T-helper 1 cell (primary cell): ENCODE measurements around the gene MVB12B.
"Not testable (repeated sequence)": the region's sequence is repeated elsewhere in the genome, so short reads cannot be mapped to it uniquely, and the experiment has no call there.

Experiments used
- DNase-seq, 5 donors: peaks; one replicate each; pipeline ENCODE4 v3.0.0-alpha.2; 2012 to 2020
- total RNA-seq, 4 donors: gene quantifications; one replicate each; lab custom pipeline; 2026; lab: John Stamatoyannopoulos, UW

MVB12B gene
- 7.1 to 15.1 (median 10.6) reads per million in 4 donors for total RNA-seq

GRCh38 chr9:126326228-126327005, at the start of gene MVB12B:
MVB12B (plus strand) TSS chr9:126326829; CDS start chr9:126326930, 101 bp downstream.
- peak; percentile 8 to 63 (median 30) for DNase-seq

GRCh38 chr9:126283799-126284465, 42.7 kb upstream of the MVB12B start:
- no peak for DNase-seq

- DNase-seq, result not testable (repeated sequence)
These were observed 41.0 kb upstream of the MVB12B start for GRCh38 chr9:126285652-126286051.

GRCh38 chr9:126287166-126287866, 39.3 kb upstream of the MVB12B start:
- DNase-seq, result no peak

- DNase-seq, result no peak
These were observed 35.8 kb upstream of the MVB12B start for GRCh38 chr9:126290871-126291270.

GRCh38 chr9:126291925-126292324, 34.7 kb upstream of the MVB12B start:
- DNase-seq, result no peak

- DNase-seq, result no peak
These were observed 33.7 kb upstream of the MVB12B start for GRCh38 chr9:126292736-126293521.

- no peak for DNase-seq
These were observed 33.1 kb upstream of the MVB12B start for GRCh38 chr9:126293522-126293889.

GRCh38 chr9:126294331-126295081, 32.1 kb upstream of the MVB12B start:
- DNase-seq, result no peak

GRCh38 chr9:126295082-126295477, 31.5 kb upstream of the MVB12B start:
- DNase-seq, result no peak

- no peak for DNase-seq
These were observed 31.1 kb upstream of the MVB12B start for GRCh38 chr9:126295516-126295915.

- DNase-seq, result no peak
These were observed 30.6 kb upstream of the MVB12B start for GRCh38 chr9:126295936-126296600.

GRCh38 chr9:126296687-126297086, 29.9 kb upstream of the MVB12B start:
- no peak for DNase-seq

- DNase-seq, result no peak
These were observed 29.0 kb upstream of the MVB12B start for GRCh38 chr9:126297661-126298060.

- DNase-seq, result no peak
These were observed 28.4 kb upstream of the MVB12B start for GRCh38 chr9:126298063-126298801.

- no peak for DNase-seq
These were observed 26.8 kb upstream of the MVB12B start for GRCh38 chr9:126299706-126300276.

GRCh38 chr9:126301196-126301595, 25.4 kb upstream of the MVB12B start:
- DNase-seq, result no peak

- peak in 4 of 5 donors; percentile 28 to 49 (median 38) for DNase-seq
These were observed 24.5 kb upstream of the MVB12B start for GRCh38 chr9:126301985-126302603.

GRCh38 chr9:126302730-126303129, 23.9 kb upstream of the MVB12B start:
- DNase-seq, result no peak

- no peak for DNase-seq
These were observed 23.1 kb upstream of the MVB12B start for GRCh38 chr9:126303488-126303887.
